Cardiac fibroblast (primary cell): Measurements from ENCODE around the gene SCAI.
"Not testable (repeated sequence)": the region's sequence is repeated elsewhere in the genome, so short reads cannot be mapped to it uniquely, and the experiment has no call there.

Experiments used
- DNase-seq, 2 donors: peaks; one replicate each; pipeline versions ENCODE4 v3.0.0 to v3.0.0-alpha.2; 2010; ENCODE audit warnings: low read depth in 2 of 2
- H3K4me3 ChIP-seq, 2 donors: replicated peaks in 1 of 2; 1 replicate in 1 of 2; 2 replicates in 1 of 2; pipeline ENCODE4 v1.5.1; 2011; ENCODE audit warnings: low read depth in 2 of 2, low read length in 2 of 2, mild to moderate bottlenecking in 2 of 2, moderate library complexity in 1 of 2
- CTCF ChIP-seq: IDR thresholded peaks from one replicate; pipeline ENCODE4 v1.5.1; 2011; ENCODE audit warnings: low read depth, mild to moderate bottlenecking, low read length, inconsistent platforms

The SCAI gene

GRCh38 chr9:125028041-125028440 lies 115.3 kb downstream of the SCAI start:
- no peak for DNase-seq
- H3K4me3 ChIP-seq = no peak overlapping the region
- TF ChIP-seq CTCF = no peak

GRCh38 chr9:125024917-125025316 lies 118.4 kb downstream of the SCAI start:
- no peak for TF ChIP-seq CTCF
- no peak for DNase-seq
- H3K4me3 ChIP-seq = no peak overlapping the region

GRCh38 chr9:125021069-125021468 lies 122.3 kb downstream of the SCAI start:
- TF ChIP-seq CTCF = no peak
- DNase-seq = no peak
- H3K4me3 ChIP-seq = no peak overlapping the region

- not testable (repeated sequence) for DNase-seq
These were observed 127.7 kb downstream of the SCAI start for GRCh38 chr9:125015655-125016054.

GRCh38 chr9:125012013-125012412 lies 131.3 kb downstream of the SCAI start:
- not testable (repeated sequence) for DNase-seq, H3K4me3 ChIP-seq

More at GRCh38 chr9:125015655-125016054, 127.7 kb downstream of the SCAI start:
- H3K4me3 ChIP-seq = not testable (repeated sequence)

- DNase-seq = no peak
- no peak for TF ChIP-seq CTCF
- no peak overlapping the region for H3K4me3 ChIP-seq
These were observed 134.7 kb downstream of the SCAI start for GRCh38 chr9:125008599-125008998.

GRCh38 chr9:125003332-125003731 lies 140.0 kb downstream of the SCAI start:
- no peak for DNase-seq
- no peak overlapping the region for H3K4me3 ChIP-seq
- no peak for TF ChIP-seq CTCF

- no peak for DNase-seq
- no peak overlapping the region for H3K4me3 ChIP-seq
- no peak for TF ChIP-seq CTCF
These were observed 159.6 kb downstream of the SCAI start for GRCh38 chr9:124983698-124984097.
